ENCODE data around the gene RAB3C. TPM values are rescaled to one million over a fixed set of nuclear protein-coding genes. Genes with fewer than 3 reads are reported as not detected.
"Not testable (repeated sequence)": the region's sequence is repeated elsewhere in the genome, so short reads cannot be mapped to it uniquely, and the experiment has no call there.

Gene RAB3C
- total RNA-seq, 1 donor from 2014 or later, result 4.6 TPM

DNA sequence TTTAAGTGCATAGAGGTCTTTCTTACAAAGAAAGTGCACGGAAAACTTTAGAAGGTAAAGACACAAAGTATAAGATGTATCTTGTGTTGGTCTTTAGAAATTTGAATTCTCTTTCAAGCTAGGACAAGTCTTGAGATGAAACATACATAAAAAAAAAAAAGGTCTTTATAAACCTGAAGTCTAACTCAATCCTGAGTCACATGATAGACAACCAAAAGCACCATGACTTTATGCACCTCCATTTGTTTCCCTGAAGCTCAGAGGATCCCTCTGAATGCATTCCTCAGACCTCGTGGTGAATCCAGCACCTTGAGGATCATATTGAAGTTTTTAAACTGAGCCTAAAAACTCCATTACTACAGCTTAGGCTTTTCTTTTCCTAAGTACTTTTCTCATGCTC, 91.8 kb downstream of the RAB3C start:
- DNase-seq (ENCODE audit: low spot score), result no peak

DNA sequence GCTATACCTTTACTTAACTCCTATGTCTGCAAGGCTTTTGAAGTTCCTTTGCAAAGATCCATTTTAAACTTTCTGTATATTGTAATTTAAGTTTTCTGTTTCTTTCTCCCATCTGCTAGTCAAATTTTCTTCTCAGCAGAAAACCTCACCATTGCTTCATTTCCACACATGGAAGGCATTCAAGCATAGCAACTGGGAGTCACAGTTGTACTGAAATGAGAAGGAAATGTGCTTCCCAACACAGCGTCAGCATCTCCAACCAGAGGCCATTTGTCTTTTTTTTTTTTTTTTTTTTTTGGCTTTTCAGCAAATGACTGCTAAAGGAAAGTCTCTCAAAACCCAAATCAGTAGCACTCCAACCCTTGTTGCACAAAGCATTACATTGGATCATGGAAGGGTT, 92.5 kb downstream of the RAB3C start:
- no peak for DNase-seq (ENCODE audit: low spot score)

DNA sequence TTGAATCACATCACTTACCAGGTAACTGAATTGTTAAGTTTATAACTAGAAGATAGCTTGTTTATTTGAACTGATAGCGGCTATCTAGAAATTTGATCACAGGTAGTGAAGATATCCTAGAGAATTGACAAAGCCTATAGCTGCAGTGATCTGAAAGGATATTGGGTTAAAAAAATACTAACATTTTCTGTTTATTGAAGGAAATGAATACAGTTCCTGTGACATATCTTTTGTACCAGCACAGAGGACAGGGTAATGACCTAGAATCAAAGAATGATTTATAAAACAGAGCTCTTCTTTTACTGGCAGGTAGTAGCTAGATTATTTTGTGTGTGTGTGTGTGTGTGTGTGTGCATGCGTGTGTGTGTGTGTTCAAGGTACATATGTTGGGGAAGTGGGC, 94.8 kb downstream of the RAB3C start:
- DNase-seq (ENCODE audit: low spot score), result no peak

DNA sequence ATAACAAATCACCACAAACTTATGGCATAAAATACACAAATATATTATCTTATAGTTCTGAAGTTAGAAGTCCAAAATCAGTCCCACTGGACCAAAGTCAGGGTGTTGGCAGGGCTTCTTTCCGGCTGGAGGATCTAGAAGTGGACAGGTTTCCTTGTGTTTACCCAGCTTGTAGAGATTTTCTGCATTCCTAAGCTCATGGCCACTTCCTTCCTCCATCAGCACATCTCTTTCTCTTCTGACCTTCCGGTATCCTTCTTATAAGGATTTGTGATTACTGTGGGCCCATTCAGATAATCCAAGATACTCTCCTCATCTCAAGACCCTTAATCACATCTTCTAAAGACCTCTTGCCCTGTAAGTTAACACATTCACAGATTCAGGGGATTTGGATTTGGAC, 97.6 kb downstream of the RAB3C start:
- no peak for DNase-seq (ENCODE audit: low spot score)

DNA sequence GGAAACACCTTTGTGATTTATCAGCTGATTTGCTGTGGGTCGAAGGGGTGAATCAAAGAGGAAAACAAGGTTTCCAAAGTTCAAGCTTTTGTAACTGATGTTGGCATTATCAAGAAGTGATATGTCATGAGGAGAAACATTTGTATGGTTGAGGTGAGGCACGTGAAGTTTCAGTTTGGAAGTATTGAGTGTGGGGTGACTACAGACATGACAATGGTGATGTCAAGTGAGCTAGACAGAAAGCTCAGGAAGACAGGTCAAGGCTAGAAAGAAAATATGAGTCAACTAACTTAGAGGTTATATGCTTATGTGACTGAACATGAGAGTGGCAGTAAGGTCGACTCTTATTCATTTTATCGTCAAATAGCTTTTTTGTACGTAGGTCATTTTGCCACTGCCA, 99.1 kb downstream of the RAB3C start:
- DNase-seq (ENCODE audit: low spot score), result no peak

DNA sequence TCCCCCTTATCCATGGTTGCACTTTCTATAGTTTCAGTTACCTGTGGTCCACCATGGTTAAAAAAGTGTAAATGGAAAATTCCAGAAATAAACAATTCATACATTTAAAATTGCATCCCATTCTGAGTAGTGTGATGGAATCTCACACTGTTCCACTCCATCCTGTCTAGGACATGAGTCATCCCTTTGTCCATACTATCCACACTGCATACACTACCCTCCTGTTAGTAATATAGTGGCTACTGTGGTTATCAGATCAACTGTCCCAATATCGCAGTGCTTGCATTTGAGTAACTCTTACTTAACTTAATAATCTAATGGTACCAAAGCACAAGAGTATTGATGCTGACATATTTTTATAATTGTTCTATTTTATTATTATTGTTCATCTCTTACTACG, 100.7 kb downstream of the RAB3C start:
- no peak for DNase-seq (ENCODE audit: low spot score)

DNA sequence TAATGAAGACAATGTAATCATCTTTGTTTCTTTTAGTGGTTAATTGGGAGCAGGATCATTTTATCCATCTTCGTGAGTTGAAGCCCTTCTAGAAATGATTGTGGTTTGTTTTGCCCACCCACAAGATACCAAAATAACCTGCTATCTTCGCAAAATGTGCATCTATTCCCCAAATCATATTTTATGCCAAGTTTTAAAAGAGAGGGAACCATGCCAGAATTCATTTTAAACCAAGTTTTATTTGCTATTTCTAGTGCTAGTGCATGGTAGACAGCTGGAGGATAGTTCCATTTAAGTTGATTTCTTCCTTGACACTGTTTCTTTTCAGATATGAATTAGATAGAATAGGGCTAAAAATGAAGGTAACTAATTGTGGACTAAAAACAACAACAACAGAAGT, 104.2 kb downstream of the RAB3C start:
- no peak for DNase-seq (ENCODE audit: low spot score)

DNA sequence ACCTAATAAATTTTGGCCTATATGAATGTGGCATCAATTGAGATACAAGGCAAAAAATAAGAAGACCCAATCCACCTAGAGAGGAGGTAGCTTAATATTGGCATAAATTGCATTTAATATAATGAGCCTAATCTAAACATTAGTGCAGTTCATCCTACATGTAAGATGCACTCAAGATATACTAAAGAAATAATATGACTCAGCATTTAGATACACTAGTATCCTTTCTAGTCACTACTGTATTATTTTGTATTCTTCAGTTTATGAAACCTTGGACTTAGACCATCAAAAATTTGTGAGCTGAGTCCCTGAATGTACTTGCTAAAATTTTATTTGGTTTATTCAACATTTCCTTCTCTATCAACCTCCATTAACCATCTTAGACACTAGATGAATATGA, 104.7 kb downstream of the RAB3C start:
- DNase-seq (ENCODE audit: low spot score), result no peak

DNA sequence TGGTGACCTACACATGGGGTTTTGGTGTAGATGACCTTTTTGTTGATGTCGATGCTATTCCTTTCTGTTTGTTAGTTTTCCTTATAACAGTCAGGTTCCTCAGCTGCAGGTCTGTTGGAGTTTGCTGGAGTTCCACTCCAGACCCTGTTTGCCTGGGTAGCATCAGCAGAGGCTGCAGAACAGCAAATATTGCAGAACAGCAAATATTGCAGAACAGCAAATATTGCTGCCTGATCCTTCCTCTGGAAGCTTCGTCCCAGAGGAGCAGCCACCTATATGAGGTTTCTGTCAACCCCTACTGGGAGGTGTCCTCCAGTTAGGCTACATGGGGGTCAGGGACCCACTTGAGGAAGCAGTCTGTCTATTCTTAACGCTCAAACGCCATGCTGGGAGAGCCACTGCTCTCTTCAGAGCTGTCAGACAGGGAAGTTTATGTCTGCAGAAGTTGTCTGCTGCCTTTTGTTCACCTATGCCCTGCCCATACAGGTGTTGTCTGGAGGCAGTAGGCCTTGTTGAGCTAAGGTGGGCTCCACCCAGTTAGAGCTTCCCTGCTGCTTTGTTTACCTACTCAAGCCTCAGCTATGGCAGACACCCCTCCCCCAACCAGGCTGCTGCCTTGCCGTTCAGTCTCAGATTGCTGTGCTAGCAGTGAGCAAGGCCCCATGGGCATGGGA, 116.3 kb downstream of the RAB3C start:
- not testable (repeated sequence) for DNase-seq (ENCODE audit: low spot score)

DNA sequence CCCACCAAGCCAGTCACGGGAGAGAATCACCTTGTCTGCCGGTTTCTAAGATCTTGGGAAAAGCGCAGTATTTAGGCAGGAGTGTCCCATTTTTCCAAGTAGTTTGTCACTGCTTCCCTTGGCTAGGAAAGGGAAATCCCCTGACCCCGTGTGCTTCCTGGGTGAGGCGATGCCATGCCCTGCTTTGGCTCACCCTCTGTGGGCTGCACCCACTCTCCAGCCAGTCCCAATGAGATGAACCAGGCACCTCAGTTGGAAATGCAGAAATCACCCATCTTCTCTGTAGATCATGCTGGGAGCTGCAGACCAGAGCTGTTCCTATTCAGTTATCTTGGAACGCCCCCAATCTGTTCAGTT, 116.9 kb downstream of the RAB3C start:
- DNase-seq (ENCODE audit: low spot score), result no peak

DNA sequence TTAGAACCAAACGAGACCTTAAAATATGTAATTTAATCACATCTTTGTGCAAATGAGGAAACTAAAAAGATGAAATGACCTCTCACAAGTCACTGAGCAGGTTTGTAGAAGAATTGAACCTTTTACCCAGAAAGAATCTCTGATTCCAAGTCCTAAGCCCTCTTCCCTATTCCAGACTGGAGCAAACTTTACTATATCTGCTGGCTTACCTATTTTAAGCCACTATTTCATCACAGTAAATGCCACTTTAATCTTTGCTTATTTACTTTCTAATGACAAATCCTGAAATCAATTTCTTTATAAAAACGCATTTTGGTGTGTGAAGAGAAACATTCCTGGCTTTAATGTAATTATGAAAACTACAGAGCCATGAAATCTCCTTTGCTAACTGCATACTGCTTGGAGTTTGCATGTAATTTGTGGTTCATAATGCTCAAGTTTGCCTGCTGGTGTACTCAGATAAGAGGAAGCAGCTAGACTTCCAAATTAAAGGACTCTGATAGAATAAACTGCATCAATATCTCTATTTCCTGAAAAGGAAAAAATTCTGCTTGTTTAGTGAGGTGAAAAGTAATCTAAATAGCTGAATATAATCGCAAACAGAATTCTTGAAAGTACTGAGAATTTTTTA, 121.2 kb downstream of the RAB3C start:
- DNase-seq (ENCODE audit: low spot score), result peak; percentile 38

DNA sequence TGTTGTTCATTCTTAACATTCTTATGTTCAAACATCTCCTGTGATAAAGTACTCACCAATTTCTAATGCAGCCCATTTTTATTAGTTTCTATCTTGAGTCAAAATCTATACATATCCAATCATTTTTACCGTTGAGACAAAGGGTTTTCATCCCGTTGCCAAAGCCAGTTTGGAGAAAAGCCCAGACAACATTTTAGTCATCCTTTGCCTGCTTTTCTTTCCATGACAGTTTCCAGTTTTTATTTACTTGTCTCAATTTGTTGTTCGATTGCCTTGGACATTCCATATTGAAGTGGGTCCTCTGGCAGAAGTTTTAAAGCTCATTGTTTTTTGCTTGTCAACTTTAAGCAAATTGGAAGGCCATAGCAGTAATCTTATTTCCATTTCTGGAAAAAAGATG, 123.9 kb downstream of the RAB3C start:
- DNase-seq (ENCODE audit: low spot score), result no peak

DNA sequence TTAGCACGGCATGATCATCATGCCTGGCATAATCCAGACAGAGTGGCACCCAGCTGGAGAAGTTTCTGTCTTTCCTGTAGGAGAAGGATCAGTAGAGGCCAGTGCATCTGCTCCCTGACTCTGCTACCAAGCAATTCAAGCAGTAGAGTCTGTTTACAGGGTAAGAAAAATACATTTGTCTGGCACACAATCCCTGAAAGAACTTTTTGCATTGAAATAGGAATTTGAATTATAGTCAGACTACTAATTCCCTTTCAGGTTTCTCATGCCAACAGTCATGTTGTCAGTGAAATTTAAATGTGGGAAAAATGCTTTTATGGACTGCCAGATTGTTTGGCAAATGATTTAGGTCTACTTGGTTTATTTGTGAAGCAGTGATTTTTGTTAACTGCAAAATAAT, 125.6 kb downstream of the RAB3C start:
- DNase-seq (ENCODE audit: low spot score), result no peak

DNA sequence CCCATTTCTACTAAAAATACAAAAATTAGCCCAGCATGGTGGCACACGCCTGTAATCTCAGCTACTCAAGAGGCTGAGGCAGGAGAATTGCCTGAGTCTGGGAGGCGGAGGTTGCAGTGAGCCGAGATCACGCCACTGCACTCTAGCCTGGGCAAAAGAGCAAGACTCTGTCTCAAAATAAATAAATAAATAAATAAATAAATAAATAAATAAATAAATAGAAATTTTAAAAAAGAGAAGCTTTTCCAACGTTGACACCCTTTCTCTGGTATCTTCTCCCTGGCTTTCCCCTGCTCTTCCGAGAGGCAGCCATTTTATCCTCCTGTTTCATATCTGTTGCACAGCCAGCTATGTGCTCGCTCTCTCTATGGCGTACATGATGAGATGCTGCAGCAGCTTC, 127.5 kb downstream of the RAB3C start:
- not testable (repeated sequence) for DNase-seq (ENCODE audit: low spot score)

DNA sequence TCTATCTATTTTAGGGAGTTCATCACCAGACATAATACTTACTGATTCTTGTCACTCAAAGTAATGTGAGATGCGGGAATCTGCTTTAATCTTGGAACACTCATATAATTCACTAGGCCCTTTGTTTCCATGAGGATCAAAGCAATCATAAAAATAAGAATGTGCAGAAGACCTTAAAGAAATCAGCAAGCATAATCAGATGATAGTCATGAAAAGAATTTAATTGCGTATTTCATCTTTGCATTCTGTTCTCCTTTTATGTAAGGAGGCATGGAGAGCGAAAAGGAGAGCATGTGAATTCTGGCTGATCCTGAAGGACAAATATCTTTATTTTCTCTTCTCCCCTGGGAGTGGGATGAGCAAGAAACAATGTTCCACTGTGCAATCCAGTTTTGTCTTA, 128.0 kb downstream of the RAB3C start:
- no peak for DNase-seq (ENCODE audit: low spot score)

DNA sequence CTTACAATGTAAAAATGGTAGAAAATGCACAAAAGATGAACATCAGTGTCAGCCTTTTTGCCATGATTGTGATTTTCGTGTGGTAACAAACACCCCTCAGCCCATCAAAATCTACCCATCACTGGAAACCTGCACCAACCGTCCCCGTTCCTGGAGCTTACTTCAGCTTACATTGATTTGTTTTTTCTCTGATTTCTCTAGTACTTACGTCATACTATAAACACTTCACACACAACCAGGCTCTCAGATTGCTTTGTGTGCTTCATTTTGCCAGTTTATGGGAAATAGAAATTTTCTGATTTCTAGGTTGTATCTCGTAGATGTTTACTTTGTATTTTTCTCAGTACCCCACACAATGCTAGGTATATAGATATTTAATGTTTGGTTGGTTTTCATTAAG, 129.1 kb downstream of the RAB3C start:
- no peak for DNase-seq (ENCODE audit: low spot score)

DNA sequence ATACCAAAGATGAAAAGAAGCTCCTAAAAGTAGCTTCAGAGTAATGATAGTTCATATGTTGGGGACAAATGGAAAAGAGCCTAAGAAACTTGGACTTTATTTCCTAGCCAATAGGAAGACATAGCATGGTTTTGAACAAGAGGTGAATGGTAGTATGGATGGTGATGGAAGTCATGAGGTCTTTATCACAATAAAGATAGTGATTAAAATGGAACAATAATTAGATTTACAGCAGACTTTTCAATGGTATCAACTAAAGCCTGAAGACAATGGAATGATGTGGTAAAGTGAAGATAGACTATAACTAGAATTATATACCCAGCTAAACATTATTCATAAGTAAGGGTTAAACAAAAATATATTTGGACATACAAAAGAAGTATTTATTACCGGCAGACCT, 131.2 kb downstream of the RAB3C start:
- DNase-seq (ENCODE audit: low spot score), result no peak

DNA sequence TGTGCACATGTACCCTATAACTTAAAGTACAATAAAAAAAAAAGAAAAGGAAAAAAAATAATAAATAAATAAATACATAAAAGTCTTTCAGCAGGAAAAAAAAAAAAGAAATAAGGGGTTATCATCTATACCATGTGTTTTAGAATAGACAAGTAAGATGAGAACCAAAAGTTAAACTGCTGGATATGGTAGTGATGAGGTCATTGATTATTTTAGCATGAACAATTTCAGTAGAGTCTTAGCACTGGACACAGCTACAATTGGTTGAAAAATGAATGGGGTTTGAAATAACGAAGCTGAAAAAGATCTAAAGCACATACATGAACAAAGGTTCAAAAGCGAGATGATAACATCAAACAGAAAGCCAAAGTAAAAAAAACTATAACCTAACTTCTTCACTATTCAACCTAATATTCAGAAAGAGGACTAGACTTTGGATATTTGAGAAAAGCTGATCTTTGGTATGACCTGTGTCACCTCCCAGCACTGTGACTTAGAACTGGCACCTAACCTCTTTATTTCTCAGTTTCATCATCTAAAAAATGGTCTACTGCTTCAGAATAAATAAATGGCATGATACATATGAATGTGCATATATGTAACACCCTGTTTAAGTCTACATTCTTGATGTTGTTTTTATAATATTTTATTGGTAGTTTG, 133.3 kb downstream of the RAB3C start:
- DNase-seq (ENCODE audit: low spot score), result no peak

DNA sequence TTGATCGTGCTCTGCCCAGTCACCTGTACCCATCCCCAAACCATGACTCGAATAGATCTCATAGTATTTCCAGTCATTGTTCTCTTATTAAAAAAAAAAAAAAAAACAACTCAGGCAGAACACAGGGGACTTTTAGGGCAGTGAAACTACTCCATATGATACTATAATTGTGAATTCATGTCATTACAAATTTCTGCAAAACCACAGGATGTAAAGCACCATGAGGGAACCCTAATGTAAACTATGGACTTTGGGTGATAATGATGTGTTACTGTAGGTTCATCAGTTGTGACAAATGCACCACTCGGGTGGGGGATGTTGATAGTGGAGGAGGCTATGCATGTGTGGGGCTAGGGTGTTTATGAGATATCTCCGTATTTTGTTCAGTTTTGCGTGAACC, 133.8 kb downstream of the RAB3C start:
- no peak for DNase-seq (ENCODE audit: low spot score)

DNA sequence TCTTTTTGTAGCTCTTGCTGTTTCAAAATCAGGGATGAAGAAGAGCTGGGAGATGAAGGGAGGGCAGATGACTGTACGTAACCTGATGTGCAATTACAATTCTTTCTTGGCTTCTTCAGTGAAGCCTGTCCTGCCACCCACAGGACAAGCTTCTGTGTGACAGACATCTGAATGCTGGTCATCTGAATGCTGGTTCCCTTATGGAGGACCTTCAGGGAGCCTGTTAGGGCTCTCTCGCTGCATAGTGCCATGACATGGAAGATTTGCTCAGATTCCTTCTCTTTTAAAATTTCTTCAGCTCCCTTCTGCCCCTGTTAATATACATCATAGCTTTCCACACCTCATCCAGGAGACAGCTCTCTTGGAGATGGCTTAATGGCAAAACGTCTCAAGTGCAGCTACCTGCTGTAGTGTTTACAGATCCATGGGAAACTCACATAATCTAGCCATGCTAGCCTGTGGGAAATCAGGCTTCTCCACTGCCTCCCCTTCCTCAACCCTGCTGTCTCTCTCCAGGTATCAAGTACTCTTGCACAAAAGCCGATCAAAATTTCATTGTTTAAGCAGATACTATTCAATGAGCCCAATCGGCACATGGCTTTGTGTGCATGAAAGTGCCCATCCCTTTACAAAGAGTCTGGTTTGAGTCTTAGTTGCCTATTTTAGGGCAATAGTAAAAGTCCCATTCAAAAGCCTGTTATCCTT, 134.6 kb downstream of the RAB3C start:
- DNase-seq (ENCODE audit: low spot score), result no peak

DNA sequence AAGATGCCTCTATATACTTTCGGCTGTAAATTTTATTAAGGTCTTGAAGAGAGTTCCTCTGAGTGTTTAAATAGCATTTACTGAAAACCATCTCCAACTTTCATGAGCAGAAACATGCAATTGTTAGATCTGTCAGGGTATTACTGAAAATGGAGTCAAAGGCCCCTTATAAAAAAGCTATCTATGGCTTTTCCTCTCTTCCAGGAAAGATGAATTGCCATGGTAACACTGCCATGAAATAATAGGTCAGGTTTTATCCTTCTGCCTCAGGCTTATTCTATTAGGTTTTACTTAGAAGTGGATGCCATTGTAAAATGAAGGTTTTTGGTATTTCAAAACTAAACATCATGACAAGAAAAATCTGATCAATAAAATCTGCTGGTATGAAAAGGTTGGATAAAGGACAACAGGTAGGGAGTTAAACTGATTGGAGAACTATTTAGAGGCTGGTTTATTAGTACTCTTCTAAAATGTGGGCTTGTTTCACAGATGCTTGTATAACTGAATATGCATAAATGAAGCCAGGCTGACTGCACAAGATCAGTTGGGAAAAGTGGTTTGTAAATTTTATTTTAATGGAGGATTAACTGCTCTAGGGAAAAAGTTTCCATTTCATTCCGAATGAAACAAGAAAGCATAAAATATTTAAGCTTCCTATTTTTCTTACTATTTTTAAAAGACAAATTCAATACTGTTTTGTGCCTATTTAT, 135.5 kb downstream of the RAB3C start:
- no peak for DNase-seq (ENCODE audit: low spot score)

DNA sequence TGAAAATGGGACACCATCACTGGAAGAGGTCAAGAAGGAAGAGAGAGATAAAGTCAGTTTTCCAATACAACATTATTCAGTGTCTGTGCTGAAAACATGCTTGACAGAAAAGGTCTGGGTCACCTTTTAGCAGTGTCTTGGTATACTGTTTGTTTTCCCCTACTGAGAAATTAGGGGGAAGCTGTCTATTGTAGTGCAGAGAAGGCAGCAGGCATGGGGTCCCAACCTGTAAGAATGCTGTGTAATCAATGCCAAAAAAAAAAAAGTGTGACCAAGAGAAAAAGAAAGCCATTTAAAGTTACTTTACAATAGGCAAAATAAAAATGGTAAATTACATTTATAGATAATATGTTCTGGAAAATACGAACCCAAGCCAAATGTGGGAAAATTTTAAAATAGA, 139.3 kb downstream of the RAB3C start:
- no peak for DNase-seq (ENCODE audit: low spot score)
